Measurements from ENCODE around the gene PSD4.

The PSD4 gene

GRCh38 chr2:113184531-113185230 lies 10.9 kb downstream of the PSD4 start:
- Mint-ChIP-seq H3K9me3 (no peaks in the 10 kb centered on the region), H3K36me3 (ENCODE audit: low read depth) (no peaks in the 10 kb centered on the region), H3K27ac (no peak overlapping the region), H3K4me1 (peaks cover 38% of the 10 kb centered on the region), H3K27me3 (ENCODE audit: low read depth, poor library complexity) (peaks cover 24% of the 10 kb centered on the region), H3K4me3 (no peak overlapping the region)
- no peak for DNase-seq
- TF ChIP-seq CTCF (IDR thresholded peaks at IDR 0.05): no peak

- Mint-ChIP-seq H3K4me3 (no peak overlapping the region), H3K9me3 (no peaks in the 10 kb centered on the region), H3K27ac (no peak overlapping the region), H3K4me1 (peaks cover 32% of the 10 kb centered on the region), H3K27me3 (ENCODE audit: low read depth, poor library complexity) (peaks cover 21% of the 10 kb centered on the region), H3K36me3 (ENCODE audit: low read depth) (no peaks in the 10 kb centered on the region)
- DNase-seq: no peak
- no peak for TF ChIP-seq CTCF (IDR thresholded peaks at IDR 0.05)
Measured at GRCh38 chr2:113185664-113186432, 12.1 kb downstream of the PSD4 start.

GRCh38 chr2:113186433-113186796 lies 12.6 kb downstream of the PSD4 start:
- H3K36me3 Mint-ChIP-seq (ENCODE audit: low read depth): no peaks in the 10 kb centered on the region
- H3K4me3 Mint-ChIP-seq: no peak overlapping the region
- TF ChIP-seq CTCF (IDR thresholded peaks at IDR 0.05): no peak
- DNase-seq: no peak
- H3K27ac Mint-ChIP-seq: no peak overlapping the region
- H3K27me3 Mint-ChIP-seq (ENCODE audit: low read depth, poor library complexity): peaks cover 18% of the 10 kb centered on the region
- no peaks in the 10 kb centered on the region for H3K9me3 Mint-ChIP-seq
- H3K4me1 Mint-ChIP-seq: peaks cover 29% of the 10 kb centered on the region

- no peak for TF ChIP-seq CTCF (IDR thresholded peaks at IDR 0.05)
- Mint-ChIP-seq H3K36me3 (ENCODE audit: low read depth) (no peaks in the 10 kb centered on the region), H3K4me3 (no peak overlapping the region), H3K9me3 (no peaks in the 10 kb centered on the region), H3K27me3 (ENCODE audit: low read depth, poor library complexity) (peaks cover 13% of the 10 kb centered on the region), H3K4me1 (peaks cover 32% of the 10 kb centered on the region), H3K27ac (no peak overlapping the region)
- DNase-seq: no peak
Measured at GRCh38 chr2:113187771-113188170, 14.0 kb downstream of the PSD4 start.

GRCh38 chr2:113190871-113191270 lies 17.1 kb downstream of the PSD4 start:
- Mint-ChIP-seq H3K27ac (no peak overlapping the region), H3K27me3 (ENCODE audit: low read depth, poor library complexity) (peaks cover 20% of the 10 kb centered on the region), H3K4me1 (peaks cover 26% of the 10 kb centered on the region), H3K36me3 (ENCODE audit: low read depth) (no peaks in the 10 kb centered on the region), H3K9me3 (no peaks in the 10 kb centered on the region), H3K4me3 (no peak overlapping the region)
- no peak for TF ChIP-seq CTCF (IDR thresholded peaks at IDR 0.05)
- no peak for DNase-seq
